Activated T-helper 17 cell treated with anti-CD3 and anti-CD28 coated beads, Interleukin-2, amount 50 U/mL, for 72 hours (primary cell): ENCODE results near the gene CLDN17. TPM values are rescaled to one million over a fixed set of nuclear protein-coding genes. Genes with fewer than 3 reads are reported as not detected.

Source experiments
- ATAC-seq: fragments of 150-1000 bp; cut with Tn5 transposase; replicated peaks from 2 replicates; pipeline ENCODE4 v1.10.0; 2021; ENCODE audit warnings: mild to moderate bottlenecking, moderate library complexity
- H3K27ac Mint-ChIP-seq: one replicate; pipeline ENCODE4 v1.8.0; 2022; ENCODE audit warnings: mixed read lengths
- H3K27me3 Mint-ChIP-seq: one replicate; pipeline ENCODE4 v1.8.0; 2022; ENCODE audit warnings: mixed read lengths
- H3K36me3 Mint-ChIP-seq: one replicate; pipeline ENCODE4 v1.8.0; 2022; ENCODE audit warnings: low read depth, mild to moderate bottlenecking, mixed read lengths
- H3K4me1 Mint-ChIP-seq: one replicate; pipeline ENCODE4 v1.8.0; 2022; ENCODE audit warnings: mixed read lengths
- H3K4me3 Mint-ChIP-seq: one replicate; pipeline ENCODE4 v1.8.0; 2022; ENCODE audit warnings: mild to moderate bottlenecking, mixed read lengths
- H3K9me3 Mint-ChIP-seq: one replicate; pipeline ENCODE4 v1.8.0; 2022; ENCODE audit warnings: mixed read lengths
- total RNA-seq, 2 donors: library from RNA; stranded (reverse); gene quantifications; one replicate each; pipeline ENCODE4 v1.2.3, GENCODE V29; 2022

Gene CLDN17, protein sequence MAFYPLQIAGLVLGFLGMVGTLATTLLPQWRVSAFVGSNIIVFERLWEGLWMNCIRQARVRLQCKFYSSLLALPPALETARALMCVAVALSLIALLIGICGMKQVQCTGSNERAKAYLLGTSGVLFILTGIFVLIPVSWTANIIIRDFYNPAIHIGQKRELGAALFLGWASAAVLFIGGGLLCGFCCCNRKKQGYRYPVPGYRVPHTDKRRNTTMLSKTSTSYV
- not detected for total RNA-seq

- H3K9me3 Mint-ChIP-seq = peaks cover 7% of the 10 kb centered on the region
- H3K4me1 Mint-ChIP-seq = no peaks in the 10 kb centered on the region
- no peaks in the 10 kb centered on the region for H3K36me3 Mint-ChIP-seq
- H3K27me3 Mint-ChIP-seq = no peaks in the 10 kb centered on the region
- ATAC-seq = no peak
- H3K27ac Mint-ChIP-seq = no peak within 1 kb of the TSS
- no peak within 1 kb of the TSS for H3K4me3 Mint-ChIP-seq
These were observed at the start of gene CLDN17 for GRCh38 chr21:30166705-30167104. TSS of gene CLDN17 (minus strand) at chr21:30166805. CDS start at chr21:30166617, 188 bp downstream.

DNA sequence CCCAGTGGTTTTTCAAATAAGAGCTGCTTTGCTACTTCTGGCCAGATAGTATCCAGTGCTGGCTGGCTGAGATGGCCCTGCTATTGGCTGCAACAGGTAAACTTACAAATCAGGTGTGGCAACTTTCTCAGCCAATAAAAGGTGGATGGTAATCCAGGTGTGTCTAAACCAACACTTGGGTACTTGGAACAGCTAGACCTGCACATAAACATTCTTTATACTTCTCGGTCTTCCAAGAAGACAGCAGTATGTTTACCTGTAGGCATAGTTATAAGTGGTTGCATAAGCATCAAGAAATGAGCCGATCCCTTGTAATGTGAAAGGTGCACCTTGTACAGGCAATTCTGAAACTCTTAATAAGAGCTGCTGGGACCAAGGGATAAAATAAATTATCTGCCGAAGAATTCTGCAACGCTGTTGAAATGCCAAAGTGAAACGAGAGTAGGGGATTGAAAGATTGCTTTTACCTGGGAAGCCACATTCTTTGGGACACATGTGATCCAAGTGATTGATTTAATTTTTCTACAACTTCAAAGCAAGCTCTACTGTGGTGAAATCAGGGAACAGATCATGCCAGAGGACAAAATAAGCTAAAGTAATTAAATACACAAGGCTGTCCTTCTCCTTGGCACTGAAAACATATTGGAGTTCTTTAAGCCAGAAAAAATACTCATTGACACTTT lies 49.6 kb upstream of the CLDN17 start, which contains the start of gene CLDN8:
TSS of gene CLDN8 (minus strand) at position 57 of the 683 bp plus-strand sequence. CDS start 172 bp downstream, outside the sequence.
- Mint-ChIP-seq H3K27ac (no peak within 1 kb of the TSS), H3K4me3 (no peak within 1 kb of the TSS), H3K27me3 (no peaks in the 10 kb centered on the region), H3K9me3 (no peaks in the 10 kb centered on the region), H3K4me1 (no peaks in the 10 kb centered on the region), H3K36me3 (no peaks in the 10 kb centered on the region)
- ATAC-seq = no peak

- H3K27me3 Mint-ChIP-seq = no peaks in the 10 kb centered on the region
- no peaks in the 10 kb centered on the region for H3K4me1 Mint-ChIP-seq
- H3K36me3 Mint-ChIP-seq = no peaks in the 10 kb centered on the region
- H3K9me3 Mint-ChIP-seq = peaks cover 4% of the 10 kb centered on the region
- H3K4me3 Mint-ChIP-seq = no peak overlapping the region
- H3K27ac Mint-ChIP-seq = no peak overlapping the region
- no peak for ATAC-seq
These were observed 44.5 kb upstream of the CLDN17 start for GRCh38 chr21:30211071-30211470.

DNA sequence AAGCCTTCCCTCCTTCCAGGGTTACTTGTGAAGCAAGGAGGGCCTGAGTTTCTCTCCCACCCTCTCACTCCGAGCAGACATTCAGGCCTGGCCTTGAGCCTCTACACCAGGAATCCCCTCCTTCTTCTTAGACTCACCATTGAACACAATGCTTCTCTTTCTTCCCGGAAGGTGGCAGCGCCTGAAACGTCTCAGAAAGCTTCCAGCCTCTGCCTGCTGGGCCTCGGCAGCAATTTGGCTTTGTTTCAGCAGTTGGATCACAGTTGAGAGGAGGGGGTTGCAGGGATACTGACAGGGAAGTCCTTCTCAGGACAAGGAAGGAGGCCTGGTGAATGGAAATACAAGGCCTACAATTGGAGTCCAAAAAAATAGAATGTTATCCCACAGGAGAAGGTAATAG lies 43.0 kb upstream of the CLDN17 start:
- H3K4me3 Mint-ChIP-seq = no peak overlapping the region
- no peaks in the 10 kb centered on the region for H3K27me3 Mint-ChIP-seq
- ATAC-seq = no peak
- peaks cover 4% of the 10 kb centered on the region for H3K9me3 Mint-ChIP-seq
- H3K36me3 Mint-ChIP-seq = no peaks in the 10 kb centered on the region
- H3K4me1 Mint-ChIP-seq = no peaks in the 10 kb centered on the region
- H3K27ac Mint-ChIP-seq = no peak overlapping the region

- ATAC-seq = no peak
- H3K9me3 Mint-ChIP-seq = peaks cover 4% of the 10 kb centered on the region
- H3K27ac Mint-ChIP-seq = no peak overlapping the region
- no peaks in the 10 kb centered on the region for H3K27me3 Mint-ChIP-seq
- H3K36me3 Mint-ChIP-seq = no peaks in the 10 kb centered on the region
- no peak overlapping the region for H3K4me3 Mint-ChIP-seq
- no peaks in the 10 kb centered on the region for H3K4me1 Mint-ChIP-seq
These were observed 40.6 kb upstream of the CLDN17 start for GRCh38 chr21:30207252-30207579.

- Mint-ChIP-seq H3K4me3 (no peak overlapping the region), H3K9me3 (peaks cover 4% of the 10 kb centered on the region), H3K27ac (no peak overlapping the region), H3K36me3 (no peaks in the 10 kb centered on the region), H3K27me3 (no peaks in the 10 kb centered on the region), H3K4me1 (no peaks in the 10 kb centered on the region)
- ATAC-seq = no peak
These were observed 40.1 kb upstream of the CLDN17 start for GRCh38 chr21:30206551-30207251.

DNA sequence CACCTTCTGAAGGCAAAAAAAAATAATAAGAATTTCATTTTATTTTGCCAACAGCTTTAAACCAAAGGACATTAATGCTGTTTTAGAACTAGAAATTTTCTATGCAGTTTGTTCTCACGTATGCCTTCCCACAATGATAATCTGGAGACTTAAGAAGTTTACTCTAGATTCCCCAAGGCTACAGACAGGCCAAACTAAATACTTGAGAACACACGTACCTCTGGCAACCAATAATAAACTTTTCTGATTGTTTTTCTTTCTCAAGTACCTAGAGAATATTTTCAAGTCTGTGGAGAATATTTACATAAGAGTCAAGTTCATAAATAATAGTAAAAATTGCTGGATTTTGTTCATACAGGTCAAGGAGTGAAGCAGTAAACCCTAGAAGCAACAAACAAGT lies 33.4 kb upstream of the CLDN17 start:
- Mint-ChIP-seq H3K4me3 (no peak overlapping the region), H3K4me1 (no peaks in the 10 kb centered on the region), H3K36me3 (no peaks in the 10 kb centered on the region), H3K27me3 (no peaks in the 10 kb centered on the region), H3K9me3 (no peaks in the 10 kb centered on the region), H3K27ac (no peak overlapping the region)
- ATAC-seq = no peak

DNA sequence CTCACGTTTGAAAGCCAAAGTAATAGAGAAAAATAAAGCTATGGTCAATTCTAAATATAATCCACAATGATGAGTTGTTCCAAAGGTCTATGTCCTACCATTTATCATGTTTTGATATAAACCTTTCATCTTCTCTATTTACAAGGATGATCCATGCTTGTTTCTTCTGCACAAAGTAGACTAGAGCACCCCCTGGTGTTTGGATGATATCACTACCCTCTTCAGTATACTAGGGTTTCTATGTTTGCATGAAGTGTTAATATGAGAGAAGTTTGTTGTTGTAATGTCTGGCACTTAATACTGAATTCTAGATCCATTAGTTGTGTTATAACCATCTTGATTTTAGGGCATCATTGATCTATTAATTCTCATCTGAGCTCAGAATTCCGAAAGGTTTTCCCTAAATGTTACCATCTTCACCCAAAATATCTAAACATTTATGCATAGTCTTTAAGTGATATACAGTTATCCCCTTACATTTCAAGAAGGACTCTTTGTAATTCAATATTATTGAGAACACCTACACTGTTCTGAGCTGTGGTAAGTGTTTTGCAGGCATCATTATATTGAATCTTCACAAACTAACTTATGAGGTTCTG lies 28.2 kb upstream of the CLDN17 start:
- no peaks in the 10 kb centered on the region for H3K27me3 Mint-ChIP-seq
- no peaks in the 10 kb centered on the region for H3K4me1 Mint-ChIP-seq
- H3K4me3 Mint-ChIP-seq = no peak overlapping the region
- H3K27ac Mint-ChIP-seq = no peak overlapping the region
- ATAC-seq = no peak
- no peaks in the 10 kb centered on the region for H3K9me3 Mint-ChIP-seq
- H3K36me3 Mint-ChIP-seq = no peaks in the 10 kb centered on the region

- ATAC-seq = no peak
- Mint-ChIP-seq H3K4me3 (no peak overlapping the region), H3K9me3 (no peaks in the 10 kb centered on the region), H3K4me1 (no peaks in the 10 kb centered on the region), H3K36me3 (no peaks in the 10 kb centered on the region), H3K27me3 (no peaks in the 10 kb centered on the region), H3K27ac (no peak overlapping the region)
These were observed 26.6 kb upstream of the CLDN17 start for GRCh38 chr21:30193201-30193600.

GRCh38 chr21:30190554-30190953 lies 23.9 kb upstream of the CLDN17 start:
- Mint-ChIP-seq H3K36me3 (no peaks in the 10 kb centered on the region), H3K27ac (no peak overlapping the region), H3K4me3 (no peak overlapping the region), H3K27me3 (no peaks in the 10 kb centered on the region), H3K9me3 (no peaks in the 10 kb centered on the region), H3K4me1 (no peaks in the 10 kb centered on the region)
- ATAC-seq = no peak

DNA sequence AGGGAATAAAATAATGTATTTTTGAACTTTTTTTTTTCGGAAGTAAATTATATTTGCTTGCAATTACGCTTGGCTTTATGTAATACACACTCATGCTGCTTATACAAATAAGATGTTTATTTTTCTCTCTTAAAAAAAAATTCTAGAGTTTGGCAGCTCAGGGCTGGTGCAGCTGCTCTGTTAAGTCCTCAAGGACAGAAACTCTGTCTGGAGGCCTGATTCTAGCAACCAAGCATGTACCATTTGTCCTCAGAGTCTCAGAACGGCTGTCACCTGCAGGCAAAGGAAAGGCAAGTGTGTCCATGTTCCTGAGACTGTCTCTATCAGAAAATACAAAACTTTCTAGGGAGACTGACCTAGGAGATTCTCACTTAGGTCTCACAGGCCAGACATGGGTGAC lies 23.2 kb upstream of the CLDN17 start:
- H3K9me3 Mint-ChIP-seq = no peaks in the 10 kb centered on the region
- no peaks in the 10 kb centered on the region for H3K27me3 Mint-ChIP-seq
- H3K36me3 Mint-ChIP-seq = no peaks in the 10 kb centered on the region
- H3K4me1 Mint-ChIP-seq = no peaks in the 10 kb centered on the region
- H3K27ac Mint-ChIP-seq = no peak overlapping the region
- ATAC-seq = no peak
- no peak overlapping the region for H3K4me3 Mint-ChIP-seq

DNA sequence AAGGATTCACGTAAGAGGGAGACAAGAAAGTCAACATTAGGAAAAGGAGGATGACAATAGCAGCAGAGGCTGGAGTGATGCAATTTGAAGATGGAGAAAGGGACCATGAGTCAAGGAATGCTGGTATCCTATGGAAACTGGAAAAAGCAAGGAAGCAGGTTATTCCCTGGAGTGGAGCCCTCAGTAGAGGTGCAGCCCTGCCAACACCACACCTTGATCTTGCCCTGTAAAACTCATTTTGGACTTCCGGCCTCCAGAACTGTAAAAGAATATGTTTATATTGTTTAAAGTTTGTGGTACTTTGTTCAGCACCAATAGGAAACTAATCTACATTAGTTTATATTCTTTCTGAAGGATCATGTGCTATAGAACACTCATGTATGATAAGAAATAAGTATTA lies 19.6 kb upstream of the CLDN17 start:
- Mint-ChIP-seq H3K27me3 (no peaks in the 10 kb centered on the region), H3K4me1 (no peaks in the 10 kb centered on the region), H3K9me3 (no peaks in the 10 kb centered on the region), H3K27ac (no peak overlapping the region), H3K4me3 (no peak overlapping the region), H3K36me3 (no peaks in the 10 kb centered on the region)
- ATAC-seq = no peak

GRCh38 chr21:30168086-30168485 lies 1.5 kb upstream of the CLDN17 start:
- ATAC-seq = no peak
- H3K36me3 Mint-ChIP-seq = no peaks in the 10 kb centered on the region
- no peaks in the 10 kb centered on the region for H3K27me3 Mint-ChIP-seq
- no peaks in the 10 kb centered on the region for H3K4me1 Mint-ChIP-seq
- H3K27ac Mint-ChIP-seq = no peak overlapping the region
- peaks cover 7% of the 10 kb centered on the region for H3K9me3 Mint-ChIP-seq
- no peak overlapping the region for H3K4me3 Mint-ChIP-seq

DNA sequence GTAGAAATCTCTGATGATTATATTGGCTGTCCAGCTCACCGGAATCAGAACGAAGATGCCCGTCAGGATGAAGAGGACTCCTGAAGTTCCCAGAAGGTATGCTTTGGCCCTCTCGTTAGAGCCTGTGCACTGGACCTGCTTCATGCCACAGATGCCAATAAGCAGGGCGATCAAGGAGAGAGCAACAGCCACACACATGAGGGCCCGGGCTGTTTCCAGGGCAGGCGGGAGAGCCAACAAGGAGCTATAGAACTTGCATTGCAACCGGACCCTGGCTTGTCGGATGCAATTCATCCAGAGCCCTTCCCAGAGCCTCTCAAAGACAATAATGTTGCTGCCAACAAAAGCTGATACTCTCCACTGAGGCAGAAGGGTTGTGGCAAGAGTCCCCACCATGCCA lies 434 bp downstream of the CLDN17 start:
- Mint-ChIP-seq H3K27ac (no peak overlapping the region), H3K4me1 (no peaks in the 10 kb centered on the region), H3K9me3 (peaks cover 7% of the 10 kb centered on the region), H3K27me3 (no peaks in the 10 kb centered on the region), H3K4me3 (no peak overlapping the region), H3K36me3 (no peaks in the 10 kb centered on the region)
- no peak for ATAC-seq

- H3K4me1 Mint-ChIP-seq = no peaks in the 10 kb centered on the region
- peaks cover 4% of the 10 kb centered on the region for H3K9me3 Mint-ChIP-seq
- no peak overlapping the region for H3K27ac Mint-ChIP-seq
- ATAC-seq = no peak
- no peaks in the 10 kb centered on the region for H3K36me3 Mint-ChIP-seq
- no peaks in the 10 kb centered on the region for H3K27me3 Mint-ChIP-seq
- no peak overlapping the region for H3K4me3 Mint-ChIP-seq
These were observed 1.8 kb downstream of the CLDN17 start for GRCh38 chr21:30164796-30165195.
